GM20000 (cell line): ENCODE data around the gene LY6G6F.

Experiments
- DNase-seq: peaks from one replicate; pipeline ENCODE4 v3.0.0; 2012; ENCODE audit warnings: low spot score
- TF ChIP-seq, protein P1 (sequence below): IDR thresholded peaks from 2 replicates; pipeline ENCODE4 v1.5.1; 2012; ENCODE audit warnings: mild to moderate bottlenecking, control low read depth; ENCODE audit errors: extremely low read depth, missing control alignments

The LY6G6F gene

DNA sequence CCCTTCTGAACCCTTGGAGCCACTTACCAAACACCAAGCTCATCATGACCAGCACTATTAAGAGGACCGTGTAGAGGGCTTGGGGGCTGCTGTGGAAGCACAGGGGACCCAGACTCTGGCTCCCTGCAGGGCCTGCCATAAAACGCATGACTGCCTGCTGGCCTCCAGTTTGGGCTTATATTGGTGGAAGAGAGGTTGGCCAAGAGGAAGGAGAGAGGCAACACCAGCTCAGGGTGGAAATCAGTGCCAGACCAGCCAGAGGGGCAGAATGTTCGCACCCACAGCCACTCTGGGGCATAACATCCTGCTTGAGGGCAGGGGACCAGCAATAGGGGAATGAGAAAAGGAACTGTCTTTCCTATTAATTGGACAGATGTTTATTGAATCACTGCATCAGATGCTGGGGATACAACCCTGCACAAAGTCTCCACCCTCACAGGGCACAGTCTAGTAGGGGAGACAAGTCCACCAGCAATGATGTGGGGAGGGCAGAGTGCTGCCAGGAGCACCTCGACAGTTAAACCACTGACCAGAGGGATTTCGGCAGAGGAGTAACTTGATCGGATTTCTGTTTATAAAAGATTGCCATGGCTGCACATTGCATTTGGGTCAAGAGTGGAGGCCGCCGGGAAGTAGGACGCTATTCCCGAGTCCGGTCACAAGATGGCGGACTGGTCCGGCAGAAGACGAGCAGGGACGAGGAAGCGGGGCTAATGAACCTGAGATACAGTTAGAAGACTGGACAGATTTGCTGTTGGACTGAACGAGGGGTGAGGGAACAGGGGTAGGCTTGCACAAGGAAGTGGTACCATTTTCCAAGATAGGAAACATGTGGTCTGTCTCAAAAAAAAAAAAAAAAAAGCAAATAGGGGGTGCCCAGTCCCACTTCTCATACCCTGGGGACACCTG is 26.2 kb upstream of the LY6G6F start, which contains the start of gene LY6G5C:
LY6G5C (minus strand) TSS at position 842 of the 909 bp plus-strand sequence; CDS start at position 148, 694 bp downstream.
- DNase-seq = peak; percentile 82
- TF ChIP-seq, protein P1, sequence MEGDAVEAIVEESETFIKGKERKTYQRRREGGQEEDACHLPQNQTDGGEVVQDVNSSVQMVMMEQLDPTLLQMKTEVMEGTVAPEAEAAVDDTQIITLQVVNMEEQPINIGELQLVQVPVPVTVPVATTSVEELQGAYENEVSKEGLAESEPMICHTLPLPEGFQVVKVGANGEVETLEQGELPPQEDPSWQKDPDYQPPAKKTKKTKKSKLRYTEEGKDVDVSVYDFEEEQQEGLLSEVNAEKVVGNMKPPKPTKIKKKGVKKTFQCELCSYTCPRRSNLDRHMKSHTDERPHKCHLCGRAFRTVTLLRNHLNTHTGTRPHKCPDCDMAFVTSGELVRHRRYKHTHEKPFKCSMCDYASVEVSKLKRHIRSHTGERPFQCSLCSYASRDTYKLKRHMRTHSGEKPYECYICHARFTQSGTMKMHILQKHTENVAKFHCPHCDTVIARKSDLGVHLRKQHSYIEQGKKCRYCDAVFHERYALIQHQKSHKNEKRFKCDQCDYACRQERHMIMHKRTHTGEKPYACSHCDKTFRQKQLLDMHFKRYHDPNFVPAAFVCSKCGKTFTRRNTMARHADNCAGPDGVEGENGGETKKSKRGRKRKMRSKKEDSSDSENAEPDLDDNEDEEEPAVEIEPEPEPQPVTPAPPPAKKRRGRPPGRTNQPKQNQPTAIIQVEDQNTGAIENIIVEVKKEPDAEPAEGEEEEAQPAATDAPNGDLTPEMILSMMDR = peak; percentile 90

DNA sequence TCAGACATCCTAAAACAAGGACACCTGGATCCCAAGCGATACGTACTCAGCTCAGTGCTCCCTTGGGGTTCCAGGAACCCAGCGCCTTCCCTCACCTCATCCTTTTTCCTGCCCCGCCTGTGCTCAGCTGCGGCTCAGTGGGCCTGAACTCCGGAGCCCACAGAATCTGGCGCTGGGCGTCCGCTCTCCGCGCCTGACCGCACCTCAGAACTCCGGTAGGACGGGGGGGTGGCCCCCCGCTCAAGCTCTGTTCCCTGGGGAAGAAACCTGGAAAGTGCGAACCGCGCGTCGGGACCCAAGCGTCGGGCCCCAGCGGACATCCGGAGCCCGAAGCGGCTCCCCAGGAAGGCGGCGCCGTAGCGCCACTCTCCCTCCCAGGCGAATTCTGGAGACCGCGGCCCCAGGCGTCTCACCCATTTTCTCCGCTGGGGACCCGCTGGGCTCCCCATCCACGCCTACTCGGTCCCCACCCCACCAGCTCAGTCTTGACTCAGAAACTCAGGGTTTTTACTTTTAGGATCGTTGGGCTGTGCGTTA is 25.5 kb upstream of the LY6G6F start:
- TF ChIP-seq, protein P1 = no peak
- DNase-seq = peak; percentile 66

DNA sequence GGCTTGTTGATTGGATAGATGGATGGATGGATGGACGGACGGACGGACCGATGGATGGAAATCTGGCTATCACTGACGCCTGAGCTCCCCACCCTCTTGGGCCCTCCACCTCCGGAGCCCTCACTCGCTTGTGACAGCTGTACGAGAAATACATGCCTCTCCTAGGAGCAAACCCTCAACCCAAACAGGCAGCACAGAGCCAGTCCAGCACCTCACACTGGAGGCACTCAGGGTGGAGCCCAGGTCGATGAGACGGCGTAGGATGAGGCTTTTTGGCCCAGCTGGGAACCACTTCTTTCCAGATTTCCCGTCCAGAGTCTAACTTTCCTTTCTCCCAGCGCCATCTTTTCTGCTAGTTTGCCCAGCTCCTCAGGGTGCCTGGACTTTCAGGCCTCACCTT is 23.1 kb upstream of the LY6G6F start:
- DNase-seq = no peak
- TF ChIP-seq, protein P1 = no peak

DNA sequence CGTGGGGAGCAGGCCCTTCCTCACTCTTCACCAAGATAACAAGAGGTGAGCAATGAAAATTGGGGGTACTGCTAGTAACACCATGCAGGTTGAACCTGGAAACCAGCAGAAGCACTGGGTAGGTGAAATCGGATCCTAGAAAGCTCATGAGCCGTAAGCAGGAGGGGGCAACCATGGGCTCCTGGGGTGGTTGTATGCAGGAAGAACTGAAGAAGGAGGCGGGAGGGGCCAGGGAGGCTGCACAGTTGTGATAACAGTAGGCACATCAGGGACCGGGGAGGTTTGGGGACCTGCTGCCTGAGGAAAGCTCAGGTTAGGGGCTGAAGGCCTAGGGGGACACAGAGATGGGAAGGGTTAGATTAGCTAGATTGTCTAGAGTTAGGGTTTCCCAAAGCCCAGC is 20.2 kb upstream of the LY6G6F start:
- TF ChIP-seq, protein P1 = no peak
- no peak for DNase-seq

DNA sequence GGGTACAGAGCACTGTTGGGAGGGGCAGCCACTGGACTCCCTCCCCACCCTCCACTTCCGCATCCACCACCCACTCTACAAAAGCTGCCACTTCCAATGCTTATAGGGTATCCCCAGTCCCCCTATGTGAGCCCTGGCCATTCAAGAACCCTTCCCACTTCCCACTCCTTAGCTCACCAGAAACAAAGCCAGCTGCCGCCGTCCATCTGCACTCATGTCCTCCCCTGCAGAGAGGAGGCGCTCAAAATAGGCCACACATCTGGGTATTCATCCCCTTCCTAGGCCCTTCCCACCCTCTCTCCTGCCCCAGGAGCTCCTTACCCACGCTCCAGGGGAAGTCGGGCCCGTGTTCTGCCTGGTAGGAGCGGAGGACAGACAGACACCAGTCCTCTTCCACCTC is 19.3 kb upstream of the LY6G6F start:
- no peak for DNase-seq
- TF ChIP-seq, protein P1 = no peak

DNA sequence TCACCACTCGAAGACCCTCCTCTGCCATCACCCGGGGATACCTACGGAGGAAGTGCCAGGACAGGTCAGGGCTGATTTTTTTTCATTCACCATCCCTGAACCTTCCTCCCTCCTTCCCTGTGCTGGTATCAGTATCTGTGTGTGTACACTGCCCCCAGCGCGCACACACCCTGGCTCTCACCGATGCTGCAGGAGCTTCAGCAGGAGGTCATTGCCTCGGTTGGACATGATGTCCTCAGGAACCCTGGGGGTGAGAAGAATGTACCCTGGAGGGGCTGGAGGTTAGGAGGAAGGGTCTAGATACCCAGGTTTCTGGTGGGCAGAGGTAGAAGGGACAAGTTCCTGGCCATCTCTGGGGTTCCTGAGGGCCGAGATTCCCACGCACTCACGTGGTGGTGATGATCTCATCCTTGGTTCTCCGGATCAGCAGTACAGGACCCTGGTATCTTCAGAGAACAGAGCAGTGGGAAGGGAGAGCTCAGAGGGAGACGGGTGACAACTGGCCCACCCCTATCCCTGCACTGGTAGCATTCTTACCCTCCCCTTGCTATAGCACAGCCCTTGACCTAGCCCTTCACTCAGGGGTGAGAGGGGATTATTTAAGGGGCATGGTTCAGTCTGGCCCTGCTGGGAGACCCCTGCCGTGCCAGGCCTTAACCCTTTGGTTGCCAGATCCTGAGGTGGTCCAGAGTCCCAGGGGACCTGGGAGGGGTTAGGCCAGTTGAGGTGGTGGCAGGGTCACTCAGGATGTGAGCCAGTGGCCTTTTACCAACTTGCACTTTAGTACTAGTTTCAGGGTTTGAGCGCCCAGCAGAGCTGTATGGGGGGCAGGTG is 18.6 kb upstream of the LY6G6F start:
- TF ChIP-seq, protein P1 = no peak
- DNase-seq = no peak
